Mesendoderm (in vitro differentiated cells): ENCODE measurements around the gene NME8.

ENCODE experiments used
- DNase-seq: peaks from one replicate; pipeline ENCODE4 v3.0.0; 2013
- H2AK5ac ChIP-seq: 2 replicates; pipeline ENCODE4 v1.6.1; 2013; ENCODE audit warnings: low read length, inconsistent platforms
- H2BK120ac ChIP-seq: 2 replicates; pipeline ENCODE4 v1.6.1; 2013; ENCODE audit warnings: low read depth, mild to moderate bottlenecking, low read length, moderate library complexity, mixed read lengths
- H2BK15ac ChIP-seq: replicated peaks from 2 replicates; pipeline ENCODE4 v1.6.1; 2013; ENCODE audit warnings: low read depth, mild to moderate bottlenecking, moderate library complexity
- H2BK5ac ChIP-seq: 2 replicates; pipeline ENCODE4 v1.6.1; 2013; ENCODE audit warnings: low read length, inconsistent platforms
- H3K18ac ChIP-seq: 2 replicates; pipeline ENCODE4 v1.6.1; 2013; ENCODE audit warnings: mild to moderate bottlenecking, low read length, mixed read lengths
- H3K23ac ChIP-seq: one replicate; pipeline ENCODE4 v1.6.1; 2013; ENCODE audit warnings: low read length
- H3K27ac ChIP-seq: 2 replicates; pipeline ENCODE4 v1.5.1; 2013; ENCODE audit warnings: low read depth, mild to moderate bottlenecking, inconsistent platforms, low read length, moderate library complexity
- H3K27me3 ChIP-seq: 2 replicates; pipeline ENCODE4 v1.6.1; 2013; ENCODE audit warnings: low read length, control low read depth, mild to moderate bottlenecking, inconsistent platforms; ENCODE audit not compliant: insufficient read depth, poor library complexity
- H3K36me3 ChIP-seq: 2 replicates; pipeline ENCODE4 v1.6.1; 2013; ENCODE audit warnings: low read length, inconsistent platforms; ENCODE audit not compliant: control insufficient read depth, insufficient read depth
- H3K4ac ChIP-seq: one replicate; pipeline ENCODE4 v1.6.1; 2013; ENCODE audit warnings: low read depth, mild to moderate bottlenecking, low read length, moderate library complexity
- H3K4me1 ChIP-seq: 2 replicates; pipeline ENCODE4 v1.6.1; 2013; ENCODE audit warnings: low read depth, low read length, inconsistent platforms; ENCODE audit not compliant: control insufficient read depth
- H3K4me2 ChIP-seq: 2 replicates; pipeline ENCODE4 v1.6.1; 2013; ENCODE audit warnings: low read length
- H3K4me3 ChIP-seq: 2 replicates; pipeline ENCODE4 v1.5.1; 2013; ENCODE audit warnings: mild to moderate bottlenecking, low read length
- H3K56ac ChIP-seq: one replicate; pipeline ENCODE4 v1.6.1; 2013; ENCODE audit warnings: low read length
- H3K79me1 ChIP-seq: 2 replicates; pipeline ENCODE4 v1.6.1; 2013; ENCODE audit warnings: low read length, inconsistent platforms
- H3K79me2 ChIP-seq: 2 replicates; pipeline ENCODE4 v1.6.1; 2013; ENCODE audit warnings: mild to moderate bottlenecking, low read length; ENCODE audit not compliant: control insufficient read depth, insufficient read depth
- H3K9ac ChIP-seq: 2 replicates; pipeline ENCODE4 v1.6.1; 2013; ENCODE audit warnings: low read length, inconsistent platforms
- H4K5ac ChIP-seq: one replicate; pipeline ENCODE4 v1.6.1; 2013; ENCODE audit warnings: low read length
- H4K8ac ChIP-seq: one replicate; pipeline ENCODE4 v1.6.1; 2013; ENCODE audit warnings: low read depth, mild to moderate bottlenecking, control low read depth, low read length, moderate library complexity
- WGBS: extraction: QIAGEN DNeasy Blood & Tissue Kit; methylation state at CpG from one replicate; pipeline ENCODE4 v1.1.7; 2013; ENCODE audit warnings: low lambda C conversion rate, missing lambda C conversion rate; ENCODE audit not compliant: insufficient coverage; ENCODE audit errors: extremely low coverage; 5-methylcytosine and 5-hydroxymethylcytosine counted together

The NME8 gene

GRCh38 chr7:37923996-37924395 is 75.6 kb downstream of the NME8 start:
- no peak overlapping the region for H3K4me2 ChIP-seq
- H2BK5ac ChIP-seq, result no peak overlapping the region
- no peaks in the 10 kb centered on the region for H3K79me2 ChIP-seq
- no peak overlapping the region for H3K4me3 ChIP-seq
- no peaks in the 10 kb centered on the region for H3K36me3 ChIP-seq
- H4K5ac ChIP-seq, result no peak overlapping the region
- H3K79me1 ChIP-seq, result no peaks in the 10 kb centered on the region
- no peak overlapping the region for H4K8ac ChIP-seq
- H2BK120ac ChIP-seq, result no peak overlapping the region
- no peak overlapping the region for H3K9ac ChIP-seq
- H2BK15ac ChIP-seq, result no peak overlapping the region
- H3K56ac ChIP-seq, result no peak overlapping the region
- no CpG with 5 or more reads among the region's 1 CpG for WGBS
- H3K27me3 ChIP-seq, result no peaks in the 10 kb centered on the region
- no peak for DNase-seq
- H3K4me1 ChIP-seq, result no peaks in the 10 kb centered on the region
- no peak overlapping the region for H3K23ac ChIP-seq
- no peak overlapping the region for H2AK5ac ChIP-seq
- H3K27ac ChIP-seq, result no peak overlapping the region
- no peak overlapping the region for H3K18ac ChIP-seq
- no peak overlapping the region for H3K4ac ChIP-seq

- H3K36me3 ChIP-seq, result no peaks in the 10 kb centered on the region
- no peak overlapping the region for H3K4me2 ChIP-seq
- no peaks in the 10 kb centered on the region for H3K79me2 ChIP-seq
- DNase-seq, result no peak
- H3K9ac ChIP-seq, result no peak overlapping the region
- H3K4ac ChIP-seq, result no peak overlapping the region
- H3K4me1 ChIP-seq, result no peaks in the 10 kb centered on the region
- H2BK15ac ChIP-seq, result no peak overlapping the region
- WGBS, result no CpG with 5 or more reads among the region's 3 CpGs
- no peak overlapping the region for H2BK120ac ChIP-seq
- no peak overlapping the region for H3K4me3 ChIP-seq
- H2BK5ac ChIP-seq, result no peak overlapping the region
- H3K27ac ChIP-seq, result no peak overlapping the region
- no peak overlapping the region for H3K56ac ChIP-seq
- H4K5ac ChIP-seq, result no peak overlapping the region
- H4K8ac ChIP-seq, result no peak overlapping the region
- H3K79me1 ChIP-seq, result no peaks in the 10 kb centered on the region
- H3K27me3 ChIP-seq, result no peaks in the 10 kb centered on the region
- no peak overlapping the region for H3K18ac ChIP-seq
- no peak overlapping the region for H2AK5ac ChIP-seq
- no peak overlapping the region for H3K23ac ChIP-seq
These were observed 76.2 kb downstream of the NME8 start for GRCh38 chr7:37924491-37925041.

- no peaks in the 10 kb centered on the region for H3K79me2 ChIP-seq
- no peaks in the 10 kb centered on the region for H3K27me3 ChIP-seq
- no peak overlapping the region for H4K8ac ChIP-seq
- no peak overlapping the region for H3K4ac ChIP-seq
- H3K27ac ChIP-seq, result no peak overlapping the region
- no peak overlapping the region for H4K5ac ChIP-seq
- H2BK5ac ChIP-seq, result no peak overlapping the region
- H3K4me1 ChIP-seq, result no peaks in the 10 kb centered on the region
- H3K36me3 ChIP-seq, result no peaks in the 10 kb centered on the region
- H2AK5ac ChIP-seq, result no peak overlapping the region
- no peak overlapping the region for H2BK120ac ChIP-seq
- no peak overlapping the region for H3K4me2 ChIP-seq
- no peak overlapping the region for H3K4me3 ChIP-seq
- H2BK15ac ChIP-seq, result no peak overlapping the region
- H3K23ac ChIP-seq, result no peak overlapping the region
- H3K56ac ChIP-seq, result no peak overlapping the region
- no peak overlapping the region for H3K18ac ChIP-seq
- WGBS, result no CpG with 5 or more reads among the region's 1 CpG
- H3K79me1 ChIP-seq, result no peaks in the 10 kb centered on the region
- no peak overlapping the region for H3K9ac ChIP-seq
- no peak for DNase-seq
These were observed 77.2 kb downstream of the NME8 start for GRCh38 chr7:37925620-37926019.

GRCh38 chr7:37927773-37928444 is 79.5 kb downstream of the NME8 start:
- Histone ChIP-seq H3K56ac (no peak overlapping the region), H3K23ac (no peak overlapping the region), H2BK5ac (no peak overlapping the region), H3K18ac (no peak overlapping the region), H3K4me1 (no peaks in the 10 kb centered on the region), H3K4ac (no peak overlapping the region), H2AK5ac (no peak overlapping the region), H3K4me2 (no peak overlapping the region), H3K27me3 (no peaks in the 10 kb centered on the region), H3K4me3 (no peak overlapping the region), H2BK120ac (no peak overlapping the region), H3K27ac (no peak overlapping the region), H2BK15ac (no peak overlapping the region), H3K79me1 (no peaks in the 10 kb centered on the region), H3K9ac (no peak overlapping the region), H4K8ac (no peak overlapping the region), H3K79me2 (no peaks in the 10 kb centered on the region), H4K5ac (no peak overlapping the region), H3K36me3 (no peaks in the 10 kb centered on the region)
- no peak for DNase-seq
- no CpG with 5 or more reads among the region's 2 CpGs for WGBS

DNA sequence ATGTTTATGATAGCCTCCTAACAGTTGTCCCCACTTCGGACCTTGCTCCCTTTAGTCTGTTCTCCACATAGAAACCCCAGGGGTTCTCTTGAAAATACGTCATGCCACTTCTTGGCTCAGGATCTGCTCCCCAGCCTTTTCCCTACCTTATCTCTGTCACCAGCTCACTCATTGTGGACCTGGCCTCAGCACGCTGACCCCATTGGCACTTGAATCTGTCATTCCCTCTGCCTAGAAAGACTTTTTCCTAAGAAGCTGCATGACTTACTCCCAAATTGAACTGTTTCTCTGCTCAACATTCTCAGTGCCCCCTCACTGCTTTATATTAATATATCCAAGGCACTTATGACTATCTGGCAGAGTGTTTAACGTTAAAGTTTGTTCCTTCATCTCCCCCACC is 80.5 kb downstream of the NME8 start:
- Histone ChIP-seq H3K36me3 (no peaks in the 10 kb centered on the region), H3K4me1 (no peaks in the 10 kb centered on the region), H3K18ac (no peak overlapping the region), H3K27me3 (no peaks in the 10 kb centered on the region), H3K4me3 (no peak overlapping the region), H4K5ac (no peak overlapping the region), H4K8ac (no peak overlapping the region), H3K79me2 (no peaks in the 10 kb centered on the region), H3K4ac (no peak overlapping the region), H2AK5ac (no peak overlapping the region), H2BK120ac (no peak overlapping the region), H2BK15ac (no peak overlapping the region), H3K56ac (no peak overlapping the region), H2BK5ac (no peak overlapping the region), H3K9ac (no peak overlapping the region), H3K4me2 (no peak overlapping the region), H3K23ac (no peak overlapping the region), H3K79me1 (no peaks in the 10 kb centered on the region), H3K27ac (no peak overlapping the region)
- DNase-seq, result no peak
- no CpG with 5 or more reads among the region's 4 CpGs for WGBS
